ENCODE data around the gene TMEM174. TPM values are rescaled to one million over a fixed set of nuclear protein-coding genes. Genes with fewer than 3 reads are reported as not detected.

Gene TMEM174
- total RNA-seq, 1 donor from 2014 or later: not detected

GRCh38 chr5:73188764-73189531, 16.0 kb downstream of the TMEM174 start:
- no peaks in the 10 kb centered on the region for H3K36me3 Mint-ChIP-seq
- H3K27ac Mint-ChIP-seq: no peak overlapping the region
- peaks cover under 1% of the 10 kb centered on the region for H3K27me3 Mint-ChIP-seq
- peaks cover 6% of the 10 kb centered on the region for H3K4me1 Mint-ChIP-seq (ENCODE audit: unreplicated experiment)
- no peak overlapping the region for H3K4me3 Mint-ChIP-seq
- TF ChIP-seq, protein P1, sequence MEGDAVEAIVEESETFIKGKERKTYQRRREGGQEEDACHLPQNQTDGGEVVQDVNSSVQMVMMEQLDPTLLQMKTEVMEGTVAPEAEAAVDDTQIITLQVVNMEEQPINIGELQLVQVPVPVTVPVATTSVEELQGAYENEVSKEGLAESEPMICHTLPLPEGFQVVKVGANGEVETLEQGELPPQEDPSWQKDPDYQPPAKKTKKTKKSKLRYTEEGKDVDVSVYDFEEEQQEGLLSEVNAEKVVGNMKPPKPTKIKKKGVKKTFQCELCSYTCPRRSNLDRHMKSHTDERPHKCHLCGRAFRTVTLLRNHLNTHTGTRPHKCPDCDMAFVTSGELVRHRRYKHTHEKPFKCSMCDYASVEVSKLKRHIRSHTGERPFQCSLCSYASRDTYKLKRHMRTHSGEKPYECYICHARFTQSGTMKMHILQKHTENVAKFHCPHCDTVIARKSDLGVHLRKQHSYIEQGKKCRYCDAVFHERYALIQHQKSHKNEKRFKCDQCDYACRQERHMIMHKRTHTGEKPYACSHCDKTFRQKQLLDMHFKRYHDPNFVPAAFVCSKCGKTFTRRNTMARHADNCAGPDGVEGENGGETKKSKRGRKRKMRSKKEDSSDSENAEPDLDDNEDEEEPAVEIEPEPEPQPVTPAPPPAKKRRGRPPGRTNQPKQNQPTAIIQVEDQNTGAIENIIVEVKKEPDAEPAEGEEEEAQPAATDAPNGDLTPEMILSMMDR (conservative IDR thresholded peaks at IDR 0.05): no peak
- H3K9me3 Mint-ChIP-seq: no peaks in the 10 kb centered on the region
- no peak for DNase-seq (ENCODE audit: extremely low spot score, unreplicated experiment)

DNA sequence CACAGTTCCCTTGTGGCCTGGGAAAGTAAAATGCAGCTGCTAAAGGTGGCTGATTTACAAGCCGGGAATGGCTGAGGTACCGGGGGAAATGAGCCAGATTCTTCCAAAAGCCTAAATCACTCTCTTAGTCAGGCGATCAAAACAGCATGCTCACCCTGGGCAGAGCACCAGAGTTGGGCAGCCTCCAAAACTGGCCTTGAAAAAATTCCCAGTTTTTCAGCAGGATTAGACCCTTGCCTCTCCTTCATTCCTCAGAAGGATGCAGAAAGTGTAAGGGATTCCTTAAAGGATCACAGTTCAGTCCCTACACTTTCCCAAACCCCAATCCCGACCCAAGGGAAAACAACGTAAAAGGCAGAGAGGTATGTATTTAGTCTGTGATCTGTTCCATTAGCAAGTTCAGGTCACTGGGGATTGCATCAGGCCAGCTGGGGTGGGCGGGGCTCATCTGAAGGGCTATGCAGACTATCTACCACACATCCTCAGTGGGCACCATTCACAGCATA, 16.9 kb downstream of the TMEM174 start:
- H3K36me3 Mint-ChIP-seq: no peaks in the 10 kb centered on the region
- no peak for DNase-seq (ENCODE audit: extremely low spot score, unreplicated experiment)
- H3K27ac Mint-ChIP-seq: no peak overlapping the region
- TF ChIP-seq, protein P1 (conservative IDR thresholded peaks at IDR 0.05): no peak
- H3K27me3 Mint-ChIP-seq: peaks cover 4% of the 10 kb centered on the region
- H3K4me3 Mint-ChIP-seq: no peak overlapping the region
- H3K9me3 Mint-ChIP-seq: no peaks in the 10 kb centered on the region
- peaks cover 6% of the 10 kb centered on the region for H3K4me1 Mint-ChIP-seq (ENCODE audit: unreplicated experiment)

- H3K36me3 Mint-ChIP-seq: no peaks in the 10 kb centered on the region
- H3K4me3 Mint-ChIP-seq: no peak overlapping the region
- peaks cover 6% of the 10 kb centered on the region for H3K4me1 Mint-ChIP-seq (ENCODE audit: unreplicated experiment)
- TF ChIP-seq, protein P1 (conservative IDR thresholded peaks at IDR 0.05): no peak
- H3K27me3 Mint-ChIP-seq: peaks cover 25% of the 10 kb centered on the region
- H3K9me3 Mint-ChIP-seq: no peaks in the 10 kb centered on the region
- H3K27ac Mint-ChIP-seq: no peak overlapping the region
- no peak for DNase-seq (ENCODE audit: extremely low spot score, unreplicated experiment)
Measured at GRCh38 chr5:73192370-73192769, 19.4 kb downstream of the TMEM174 start.

GRCh38 chr5:73193592-73193991, 20.6 kb downstream of the TMEM174 start:
- H3K36me3 Mint-ChIP-seq: no peaks in the 10 kb centered on the region
- TF ChIP-seq, protein P1 (conservative IDR thresholded peaks at IDR 0.05): no peak

GRCh38 chr5:73196201-73196600, 23.2 kb downstream of the TMEM174 start:
- no peaks in the 10 kb centered on the region for H3K4me1 Mint-ChIP-seq (ENCODE audit: unreplicated experiment)
- H3K27ac Mint-ChIP-seq: no peak overlapping the region
- no peak for DNase-seq (ENCODE audit: extremely low spot score, unreplicated experiment)
- peaks cover 9% of the 10 kb centered on the region for H3K9me3 Mint-ChIP-seq
- H3K4me3 Mint-ChIP-seq: no peak overlapping the region
- H3K36me3 Mint-ChIP-seq: no peaks in the 10 kb centered on the region
- TF ChIP-seq, protein P1 (conservative IDR thresholded peaks at IDR 0.05): no peak
- H3K27me3 Mint-ChIP-seq: peaks cover 43% of the 10 kb centered on the region

More at GRCh38 chr5:73193592-73193991, 20.6 kb downstream of the TMEM174 start:
- Mint-ChIP-seq H3K27ac (no peak overlapping the region), H3K9me3 (no peaks in the 10 kb centered on the region), H3K27me3 (peaks cover 29% of the 10 kb centered on the region), H3K4me3 (no peak overlapping the region), H3K4me1 (ENCODE audit: unreplicated experiment) (peaks cover 6% of the 10 kb centered on the region)
- DNase-seq (ENCODE audit: extremely low spot score, unreplicated experiment): no peak

All from type B pancreatic cell (in vitro differentiated cells).